Measurements from ENCODE around the gene JAZF1.

JAZF1 gene

DNA sequence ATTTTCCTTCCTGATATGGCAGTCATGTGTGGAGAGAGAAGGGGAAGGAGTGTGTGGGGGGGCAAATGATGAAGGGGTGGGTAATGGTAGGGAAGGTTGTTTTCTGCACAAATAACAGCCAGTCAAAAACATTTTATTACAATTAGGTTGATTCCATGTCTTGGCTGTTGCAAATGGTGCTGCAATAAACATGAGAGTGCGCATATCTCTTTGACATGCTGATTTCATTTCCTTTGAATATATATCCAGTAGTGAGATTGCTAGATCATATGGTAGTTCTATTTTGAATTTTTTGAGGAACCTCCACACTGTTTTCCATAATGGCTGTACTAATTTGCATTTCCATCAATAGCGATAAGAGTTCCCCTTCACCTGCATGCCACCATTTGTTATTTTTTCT lies 10.6 kb upstream of the JAZF1 start:
- no peak for DNase-seq

GRCh38 chr7:28190077-28190710 lies 9.6 kb upstream of the JAZF1 start:
- no peak for DNase-seq

DNA sequence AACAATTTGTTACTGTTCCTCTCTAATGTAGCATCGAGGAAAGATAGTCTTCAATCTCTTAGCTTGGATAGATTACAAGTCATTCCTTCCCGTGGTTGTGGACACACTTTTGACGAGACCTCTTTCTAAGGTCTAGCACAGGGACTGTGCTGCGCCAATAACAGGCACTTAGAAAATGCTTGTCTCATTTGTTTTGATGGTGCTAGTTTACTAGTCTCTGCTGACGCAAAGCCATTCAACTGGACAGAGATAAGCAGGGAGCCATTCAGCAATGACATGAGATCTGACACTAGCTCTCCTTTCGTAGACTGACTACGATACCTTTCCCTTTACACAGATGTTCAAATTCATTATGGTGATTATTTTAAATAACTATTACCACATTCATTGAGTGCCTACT lies 6.4 kb upstream of the JAZF1 start:
- no peak for DNase-seq

GRCh38 chr7:28183627-28184026 lies 3.0 kb upstream of the JAZF1 start:
- DNase-seq = no peak

- DNase-seq = no peak
These were observed 1.5 kb upstream of the JAZF1 start for GRCh38 chr7:28182071-28182471.

DNA sequence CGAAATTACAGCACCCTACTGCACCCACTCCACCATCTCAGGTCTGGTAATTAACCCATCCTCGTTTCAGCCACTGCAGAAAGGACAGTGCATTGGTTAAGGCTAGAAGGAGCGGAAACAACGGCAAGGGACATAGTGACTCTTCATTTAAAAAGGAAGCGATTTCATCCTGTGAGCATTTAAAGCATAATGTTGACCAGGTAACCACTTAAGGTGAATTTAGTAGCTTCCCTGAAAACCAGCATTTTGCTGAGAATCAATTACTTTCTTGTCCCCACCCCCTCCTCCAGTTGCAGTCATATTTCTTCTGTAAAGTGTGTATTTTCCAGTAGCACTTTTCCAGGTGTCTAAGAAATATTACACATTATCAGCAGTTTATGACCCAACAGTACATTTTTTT lies 821 bp upstream of the JAZF1 start:
- no peak for DNase-seq

DNA sequence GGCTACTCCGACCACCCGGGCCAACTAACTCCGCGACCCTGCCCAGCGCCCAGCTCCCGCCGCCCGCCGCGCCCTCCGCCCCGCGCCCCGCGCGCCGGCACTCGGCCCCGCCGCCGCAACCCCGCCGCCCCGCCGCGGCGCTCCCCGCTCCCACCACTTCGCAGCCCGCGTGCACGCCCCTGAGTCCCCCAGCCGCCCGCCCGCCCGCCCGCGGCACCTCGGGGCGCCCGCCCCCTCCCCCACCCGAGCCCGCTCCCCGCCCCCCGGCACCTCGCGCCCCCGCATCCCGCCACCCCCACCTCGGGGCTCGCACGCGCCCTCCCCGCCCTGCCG lies 598 bp downstream of the JAZF1 start:
- DNase-seq = no peak

DNA sequence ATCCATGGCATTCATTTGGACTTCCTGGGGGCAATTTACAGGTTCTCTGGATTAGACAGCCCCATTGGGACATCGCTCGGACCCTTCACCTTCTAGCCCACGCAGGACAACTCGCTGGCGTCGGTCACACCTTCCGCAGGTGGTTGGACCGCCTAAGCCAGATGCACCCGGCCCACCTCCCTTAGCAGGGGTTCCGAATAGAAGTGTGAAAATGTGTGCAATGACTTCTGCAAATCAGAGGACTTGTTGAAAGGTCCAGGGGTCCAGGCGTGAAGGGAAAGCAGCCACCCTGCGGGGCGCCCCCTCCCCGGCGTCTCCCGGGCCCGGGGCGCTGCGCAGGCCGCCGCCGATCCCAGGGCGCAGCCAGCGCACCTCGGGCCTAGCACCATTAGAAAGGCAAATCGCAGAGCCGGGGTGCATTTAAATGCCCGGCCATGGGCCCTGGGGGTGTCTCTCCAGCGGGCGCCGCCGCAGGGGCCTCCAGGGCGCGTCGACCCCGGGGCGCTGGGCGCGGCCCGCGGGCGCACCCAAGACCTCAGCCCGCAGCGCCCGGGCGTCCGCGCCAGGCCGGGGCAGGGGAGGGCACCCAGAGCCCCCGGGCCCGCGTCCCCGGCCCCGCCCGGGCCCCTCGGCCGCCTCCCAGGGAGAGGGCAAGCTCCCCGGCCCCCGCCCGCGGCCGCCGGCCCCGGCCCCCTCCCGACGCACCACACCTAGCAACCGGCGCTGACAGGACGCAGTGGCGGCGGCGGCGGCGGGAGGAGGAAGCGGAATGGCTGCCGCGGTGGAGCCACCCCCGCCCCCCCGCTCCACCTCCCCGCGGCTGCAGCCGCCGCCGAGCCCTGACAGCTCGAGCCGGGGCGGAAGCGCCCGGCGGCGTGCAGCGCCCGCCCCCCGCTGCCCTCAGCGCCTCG lies 1.2 kb downstream of the JAZF1 start:
- peak; percentile 78 for DNase-seq

GRCh38 chr7:28178599-28178998 lies 2.0 kb downstream of the JAZF1 start:
- DNase-seq = no peak

GRCh38 chr7:28177836-28178235 lies 2.8 kb downstream of the JAZF1 start:
- DNase-seq = no peak

- DNase-seq = no peak
These were observed 4.0 kb downstream of the JAZF1 start for GRCh38 chr7:28176645-28177044.

DNA sequence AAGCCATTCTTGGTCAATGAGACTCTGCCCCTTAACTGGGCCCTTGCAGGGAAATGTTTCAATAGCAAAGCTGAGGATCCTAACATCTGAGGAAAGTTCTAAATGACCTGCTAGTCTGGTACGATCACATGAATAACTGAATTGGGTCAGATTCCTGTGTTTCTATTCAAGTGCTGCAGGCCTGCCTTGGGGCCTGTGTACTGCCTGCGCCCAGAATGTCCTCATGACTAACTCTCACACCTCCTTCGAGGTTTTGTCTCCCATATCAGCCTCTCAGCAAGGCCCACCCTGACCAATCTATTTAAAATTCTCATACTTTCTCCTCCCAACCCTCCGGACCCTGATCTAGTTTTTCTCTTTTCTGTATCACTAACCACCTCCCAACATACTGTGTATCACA lies 4.4 kb downstream of the JAZF1 start:
- no peak for DNase-seq

DNA sequence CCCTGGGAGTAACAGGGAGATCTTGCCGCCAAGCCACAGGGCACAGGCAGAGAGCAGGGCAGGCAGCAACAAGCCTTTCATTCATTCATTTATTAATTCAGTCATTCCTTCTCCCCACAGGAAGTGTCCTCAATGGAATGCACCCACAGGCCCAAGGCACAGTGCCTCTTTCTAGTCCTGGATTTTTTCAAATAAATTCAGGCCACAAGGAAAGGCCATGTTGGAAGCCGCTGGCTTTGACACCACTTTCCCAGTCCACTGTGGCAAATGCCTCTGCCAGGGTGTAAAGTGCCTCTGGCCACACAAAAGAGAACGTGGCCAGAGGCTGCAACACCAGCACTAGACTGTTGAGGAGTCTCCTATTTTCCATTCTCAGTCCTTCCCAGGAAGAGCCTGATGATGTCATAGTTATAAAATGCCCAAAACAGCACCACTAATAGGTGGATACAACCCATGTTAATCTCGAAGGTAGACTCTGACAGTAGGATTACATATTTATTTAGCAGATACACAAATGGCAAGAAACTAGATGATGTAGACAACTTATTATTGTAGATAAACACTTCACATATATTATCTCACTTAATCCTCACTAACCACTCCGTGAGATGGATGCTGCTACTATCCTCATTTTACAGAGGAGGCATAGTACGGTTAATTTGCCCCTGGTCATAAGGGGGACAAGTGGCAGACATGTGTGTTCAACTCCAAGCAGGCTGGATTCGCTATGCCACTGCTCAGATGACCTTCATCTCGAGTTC lies 5.5 kb downstream of the JAZF1 start:
- DNase-seq = no peak

GRCh38 chr7:28174442-28174841 lies 6.2 kb downstream of the JAZF1 start:
- DNase-seq = no peak

DNA sequence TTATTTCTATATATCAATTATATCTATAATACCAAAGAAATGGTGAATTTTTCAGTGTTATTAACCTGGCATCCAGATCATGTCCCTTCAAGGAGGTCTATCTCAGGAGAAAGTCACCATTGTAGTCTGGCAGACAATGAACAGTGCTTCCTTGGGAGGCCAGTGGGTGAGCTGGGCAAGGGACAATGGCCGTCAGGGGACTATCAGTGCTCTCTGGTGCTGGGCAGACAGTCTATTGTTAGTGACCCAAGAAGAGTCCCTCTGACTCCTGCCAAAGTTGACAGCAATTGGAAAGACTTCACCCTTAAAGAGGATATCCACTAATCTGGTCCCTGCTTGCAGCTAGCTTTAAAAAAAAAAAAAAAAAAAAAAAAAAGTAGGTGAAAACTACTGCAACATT lies 7.1 kb downstream of the JAZF1 start:
- DNase-seq = no peak

DNA sequence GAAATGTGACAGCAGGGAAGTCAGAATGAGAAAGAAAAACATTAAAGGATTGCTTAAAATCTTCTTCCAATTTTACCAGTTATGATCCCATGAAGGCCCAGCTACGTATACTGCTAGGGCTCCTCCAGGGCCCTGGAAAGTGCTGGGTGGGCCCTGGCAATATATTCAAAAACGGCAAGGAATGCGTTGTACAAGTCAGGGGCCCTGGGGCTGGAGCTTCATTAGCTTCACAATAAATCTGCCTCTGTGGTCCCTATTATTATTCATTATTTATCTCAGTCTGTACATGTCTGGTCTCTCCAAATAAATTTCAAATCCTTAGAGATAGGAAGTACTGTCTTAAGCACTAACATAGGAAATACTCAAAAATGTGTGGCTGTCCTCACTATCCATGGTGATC lies 7.6 kb downstream of the JAZF1 start:
- no peak for DNase-seq

GRCh38 chr7:28170701-28171100 lies 9.9 kb downstream of the JAZF1 start:
- no peak for DNase-seq

DNA sequence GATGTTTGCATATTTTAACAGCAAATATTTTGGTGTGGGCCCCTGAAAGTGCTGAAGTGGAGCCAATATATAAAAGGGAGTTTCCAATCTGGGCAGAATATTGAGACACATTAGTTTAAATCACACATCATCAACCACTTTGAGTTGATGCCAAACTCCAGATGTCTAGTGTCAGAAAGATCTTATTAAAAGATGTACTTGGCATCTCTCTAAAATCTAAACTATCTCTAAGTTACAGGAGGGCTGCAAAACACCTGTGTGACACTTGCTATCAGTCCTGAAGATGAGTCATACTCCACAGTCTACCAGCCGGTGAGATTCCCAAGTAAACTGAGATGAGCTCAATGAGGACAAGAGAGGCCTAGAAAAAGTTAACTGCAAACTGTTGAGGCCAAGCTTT lies 11.4 kb downstream of the JAZF1 start:
- DNase-seq = no peak

GRCh38 chr7:28168393-28169158 lies 12.0 kb downstream of the JAZF1 start:
- no peak for DNase-seq

DNA sequence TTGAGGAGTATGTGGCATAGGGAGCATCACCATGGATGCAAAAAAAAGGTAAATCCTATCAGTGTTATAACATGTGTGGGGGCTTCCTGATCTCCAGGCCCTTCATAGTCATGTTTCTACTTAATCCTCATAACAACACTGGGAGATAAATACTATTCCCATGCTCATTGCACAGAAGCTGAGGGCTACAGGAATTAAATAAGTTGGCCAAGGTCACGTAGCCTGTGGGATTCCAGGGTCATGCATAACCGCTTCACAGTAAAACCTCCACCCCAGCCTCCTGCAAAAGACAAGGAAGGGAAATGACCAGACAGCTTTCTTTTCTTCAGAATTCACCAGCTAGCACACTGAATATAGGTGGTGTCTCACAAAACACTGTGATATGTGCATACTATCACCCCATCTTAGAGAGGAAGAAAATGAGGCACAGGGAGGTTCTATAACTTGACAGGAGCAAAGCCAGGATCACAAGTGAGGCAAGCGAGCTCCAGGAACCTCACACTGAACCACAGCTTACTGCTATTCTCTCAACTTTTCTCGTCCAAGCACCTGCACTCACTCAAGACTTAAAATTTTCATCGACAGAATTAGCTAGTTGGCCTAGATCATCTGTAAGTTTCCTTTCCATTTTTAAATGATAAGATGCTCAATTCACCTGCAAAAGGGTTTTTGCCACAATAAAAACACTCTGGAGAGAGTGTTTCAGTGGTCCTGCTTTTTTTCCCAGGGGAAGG lies 13.4 kb downstream of the JAZF1 start:
- no peak for DNase-seq

DNA sequence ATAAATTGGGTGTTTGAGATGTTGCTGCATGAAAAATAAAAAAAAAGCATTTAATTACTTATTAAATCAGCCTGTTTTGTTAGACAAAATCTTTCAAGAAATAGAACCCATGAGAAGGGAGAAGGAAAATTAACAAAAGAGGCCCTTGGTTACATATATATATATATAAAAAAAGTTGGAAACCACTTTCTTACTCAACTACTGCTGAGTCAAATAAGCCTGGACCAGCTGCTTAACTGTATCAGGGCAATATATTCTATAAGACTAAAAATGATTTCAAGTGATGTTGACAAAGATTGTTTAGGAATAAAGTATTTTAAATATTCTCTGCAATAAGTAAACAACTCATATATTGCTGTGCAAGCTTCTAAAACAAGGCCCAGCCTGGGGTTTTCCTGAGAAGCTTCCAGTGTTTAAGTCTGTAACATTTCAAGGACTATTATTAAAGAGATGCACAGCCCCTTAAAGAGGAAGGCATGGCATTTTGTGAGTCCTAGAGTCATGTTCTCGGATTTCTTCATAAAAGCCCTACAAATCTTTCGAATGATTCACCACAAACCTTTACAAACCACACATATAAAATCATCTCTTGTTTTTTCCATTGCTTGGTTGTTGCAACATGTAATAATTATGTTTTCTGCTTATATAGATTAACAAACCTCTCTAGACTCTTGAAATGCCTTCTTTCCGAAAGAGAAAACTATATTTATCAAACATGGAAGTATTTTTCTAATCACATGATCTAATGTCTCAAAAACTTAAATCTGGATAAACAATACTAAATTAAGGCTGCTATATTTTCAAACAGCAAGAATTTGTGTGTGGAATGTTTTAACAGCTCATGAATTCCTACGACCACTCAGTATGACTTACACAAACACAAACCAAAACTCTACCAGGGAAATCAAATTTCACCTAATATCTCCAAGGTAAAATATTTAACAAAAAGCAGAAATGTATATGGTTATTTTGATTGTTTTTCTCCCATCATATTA lies 14.3 kb downstream of the JAZF1 start:
- no peak for DNase-seq

All from activated gamma-delta T cell (primary cell).